Left ventricle myocardium inferior (tissue), 1 donor: ENCODE data around the gene DNASE1L3. TPM values are rescaled to one million over a fixed set of nuclear protein-coding genes. Genes with fewer than 3 reads are reported as not detected.
A peak's percentile ranks its signal among the peaks of the same experiment; 100 is the strongest.

Source experiments
- DNase-seq: peaks from one replicate; pipeline ENCODE4 v3.0.0-alpha.2; 2020
- H3K27ac ChIP-seq: fragments of 200-600 bp; replicated peaks from 2 replicates; pipeline ENCODE4 v1.8.0; 2021
- H3K27me3 ChIP-seq: fragments of 200-600 bp; 2 replicates; pipeline ENCODE4 v1.8.0; 2021; ENCODE audit warnings: low read depth
- H3K36me3 ChIP-seq: fragments of 200-600 bp; 2 replicates; pipeline ENCODE4 v1.8.0; 2021
- H3K4me1 ChIP-seq: fragments of 200-600 bp; 2 replicates; pipeline ENCODE4 v1.8.0; 2021
- H3K4me3 ChIP-seq: fragments of 200-600 bp; 2 replicates; pipeline ENCODE4 v1.8.0; 2021; ENCODE audit warnings: mild to moderate bottlenecking, moderate library complexity
- H3K9me3 ChIP-seq: fragments of 200-600 bp; replicated peaks from 2 replicates; pipeline ENCODE4 v1.8.0; 2021
- CTCF ChIP-seq: fragments of 200-600 bp; IDR thresholded peaks from 2 replicates; pipeline ENCODE4 v1.8.0; 2021; ENCODE audit warnings: antibody characterized with exemption, mild to moderate bottlenecking, borderline replicate concordance
- intact Hi-C: fragments of 100-400 bp; cut with micrococcal nuclease; formaldehyde crosslinking; loops from one replicate; pipeline ENCODE4 v1.11.0; 2022
- total RNA-seq: library from RNA; stranded (reverse); fragmentation: NEBNext Ultra II Directional; extraction: Animal tissue kit (Norgen Biotek cat#: 25700); gene quantifications from one replicate; pipeline ENCODE4 v1.2.1, GENCODE V29; 2021
- donor health status: DM: no; HTN: yes; CAD: no; lungs with severe emphysema.

DNASE1L3 gene
- total RNA-seq, 1 donor from 2014 or later: 4.5 TPM

- Histone ChIP-seq H3K27me3 (no peaks in the 10 kb centered on the region), H3K4me3 (no peak overlapping the region), H3K36me3 (peaks cover 83% of the 10 kb centered on the region), H3K4me1 (peaks cover 18% of the 10 kb centered on the region), H3K27ac (no peak overlapping the region), H3K9me3 (no peaks in the 10 kb centered on the region)
- no peak for DNase-seq
- intact Hi-C loops: loop anchor here (10.0 kb wide), 1 partner anchor 143 kb away; no protein-coding TSS in a partner anchor
- TF ChIP-seq CTCF: no peak
Observed at GRCh38 chr3:58157700-58158099, 53.1 kb downstream of the DNASE1L3 start.

- Histone ChIP-seq H3K4me3 (no peak overlapping the region), H3K4me1 (peaks cover 21% of the 10 kb centered on the region), H3K27ac (no peak overlapping the region), H3K27me3 (no peaks in the 10 kb centered on the region), H3K9me3 (no peaks in the 10 kb centered on the region), H3K36me3 (peaks cover 81% of the 10 kb centered on the region)
- intact Hi-C loops: loop anchor here (10.0 kb wide), 1 partner anchor 141 kb away; no protein-coding TSS in a partner anchor
- no peak for DNase-seq
- TF ChIP-seq CTCF: no peak
Observed at GRCh38 chr3:58155838-58156237, 54.9 kb downstream of the DNASE1L3 start.

- Histone ChIP-seq H3K4me3 (no peak overlapping the region), H3K9me3 (no peaks in the 10 kb centered on the region), H3K27ac (no peak overlapping the region), H3K36me3 (peaks cover 82% of the 10 kb centered on the region), H3K27me3 (no peaks in the 10 kb centered on the region), H3K4me1 (peaks cover 21% of the 10 kb centered on the region)
- intact Hi-C loops: loop anchor here (10.0 kb wide), 1 partner anchor 140 kb away; no protein-coding TSS in a partner anchor
- no peak for DNase-seq
- TF ChIP-seq CTCF: no peak
Observed at GRCh38 chr3:58154626-58155449, 55.9 kb downstream of the DNASE1L3 start.

- intact Hi-C loops: loop anchor here (10.0 kb wide), 1 partner anchor 139 kb away; no protein-coding TSS in a partner anchor
- Histone ChIP-seq H3K9me3 (no peaks in the 10 kb centered on the region), H3K4me1 (peaks cover 21% of the 10 kb centered on the region), H3K27me3 (no peaks in the 10 kb centered on the region), H3K36me3 (peaks cover 85% of the 10 kb centered on the region), H3K27ac (no peak overlapping the region), H3K4me3 (no peak overlapping the region)
- no peak for DNase-seq
- TF ChIP-seq CTCF: no peak
Observed at GRCh38 chr3:58153371-58153770, 57.4 kb downstream of the DNASE1L3 start.

GRCh38 chr3:58152225-58153015, 58.4 kb downstream of the DNASE1L3 start:
- H3K36me3 ChIP-seq: peaks cover 86% of the 10 kb centered on the region

More at GRCh38 chr3:58152225-58153015, 58.4 kb downstream of the DNASE1L3 start:
- no peak for DNase-seq
- no peak for TF ChIP-seq CTCF
- intact Hi-C loops: loop anchor here (10.0 kb wide), 1 partner anchor 138 kb away; no protein-coding TSS in a partner anchor
- H3K27me3 ChIP-seq: no peaks in the 10 kb centered on the region
- peak overlapping the region; percentile 11 for H3K27ac ChIP-seq
- H3K4me1 ChIP-seq: peaks cover 21% of the 10 kb centered on the region
- H3K9me3 ChIP-seq: no peaks in the 10 kb centered on the region
- H3K4me3 ChIP-seq: no peak overlapping the region
